AG10803 (cell line): Measurements from ENCODE around the gene NUAK1.

Experiments
- DNase-seq: peaks from one replicate; pipeline ENCODE4 v3.0.0; 2010; ENCODE audit warnings: low read depth
- H3K4me3 ChIP-seq: 2 replicates; pipeline ENCODE4 v1.5.1; 2011; ENCODE audit warnings: mild to moderate bottlenecking, low read length, control low read depth
- TF ChIP-seq, protein P1 (sequence below): conservative IDR thresholded peaks from 2 replicates; pipeline ENCODE4 v1.5.1; 2011; ENCODE audit warnings: mild to moderate bottlenecking, low read length, control low read depth, inconsistent platforms

Gene NUAK1

DNA sequence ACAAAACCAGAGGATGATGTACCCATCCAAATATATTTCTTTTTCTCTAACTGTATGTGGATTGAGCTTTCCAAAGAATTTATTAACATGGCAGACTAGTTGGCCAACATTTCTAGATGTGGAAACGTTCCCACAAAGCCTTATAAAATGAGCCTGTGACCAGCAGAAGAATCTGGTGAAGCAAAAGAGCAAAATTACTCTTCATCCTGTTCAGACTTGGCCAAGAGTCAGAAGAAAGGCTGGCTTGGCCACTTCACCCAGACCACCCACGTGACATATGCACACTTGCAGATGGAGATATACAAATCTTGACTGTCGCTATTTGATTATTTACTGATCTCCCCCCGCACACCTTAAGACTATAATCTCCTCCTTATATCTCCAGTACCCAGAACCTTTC is 96.7 kb downstream of the NUAK1 start:
- TF ChIP-seq, protein P1, sequence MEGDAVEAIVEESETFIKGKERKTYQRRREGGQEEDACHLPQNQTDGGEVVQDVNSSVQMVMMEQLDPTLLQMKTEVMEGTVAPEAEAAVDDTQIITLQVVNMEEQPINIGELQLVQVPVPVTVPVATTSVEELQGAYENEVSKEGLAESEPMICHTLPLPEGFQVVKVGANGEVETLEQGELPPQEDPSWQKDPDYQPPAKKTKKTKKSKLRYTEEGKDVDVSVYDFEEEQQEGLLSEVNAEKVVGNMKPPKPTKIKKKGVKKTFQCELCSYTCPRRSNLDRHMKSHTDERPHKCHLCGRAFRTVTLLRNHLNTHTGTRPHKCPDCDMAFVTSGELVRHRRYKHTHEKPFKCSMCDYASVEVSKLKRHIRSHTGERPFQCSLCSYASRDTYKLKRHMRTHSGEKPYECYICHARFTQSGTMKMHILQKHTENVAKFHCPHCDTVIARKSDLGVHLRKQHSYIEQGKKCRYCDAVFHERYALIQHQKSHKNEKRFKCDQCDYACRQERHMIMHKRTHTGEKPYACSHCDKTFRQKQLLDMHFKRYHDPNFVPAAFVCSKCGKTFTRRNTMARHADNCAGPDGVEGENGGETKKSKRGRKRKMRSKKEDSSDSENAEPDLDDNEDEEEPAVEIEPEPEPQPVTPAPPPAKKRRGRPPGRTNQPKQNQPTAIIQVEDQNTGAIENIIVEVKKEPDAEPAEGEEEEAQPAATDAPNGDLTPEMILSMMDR: no peak
- H3K4me3 ChIP-seq: no peak overlapping the region

DNA sequence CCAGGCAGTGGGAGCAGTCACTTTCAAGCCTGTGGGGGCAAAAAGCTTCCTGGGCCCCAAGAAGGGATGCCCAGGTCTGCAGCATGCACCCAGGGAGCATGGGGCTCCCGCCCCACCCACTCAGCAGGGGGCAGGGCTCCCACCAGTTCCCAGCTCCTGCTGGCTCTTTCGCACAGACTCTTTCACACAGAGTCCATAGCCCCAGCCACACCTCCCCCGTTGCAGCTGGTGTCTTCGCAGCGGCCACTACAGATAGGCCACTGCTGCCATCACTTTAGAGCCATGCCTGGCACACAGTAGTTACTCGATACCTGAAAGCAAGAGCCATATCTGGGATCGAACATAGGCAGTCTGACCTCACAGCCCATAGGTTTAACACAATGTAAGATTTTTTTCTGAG is 98.2 kb downstream of the NUAK1 start:
- TF ChIP-seq, protein P1: no peak
- no peak for DNase-seq
- H3K4me3 ChIP-seq: no peak overlapping the region

More for the DNA sequence above, 96.7 kb downstream of the NUAK1 start:
- peak; percentile 41 for DNase-seq

DNA sequence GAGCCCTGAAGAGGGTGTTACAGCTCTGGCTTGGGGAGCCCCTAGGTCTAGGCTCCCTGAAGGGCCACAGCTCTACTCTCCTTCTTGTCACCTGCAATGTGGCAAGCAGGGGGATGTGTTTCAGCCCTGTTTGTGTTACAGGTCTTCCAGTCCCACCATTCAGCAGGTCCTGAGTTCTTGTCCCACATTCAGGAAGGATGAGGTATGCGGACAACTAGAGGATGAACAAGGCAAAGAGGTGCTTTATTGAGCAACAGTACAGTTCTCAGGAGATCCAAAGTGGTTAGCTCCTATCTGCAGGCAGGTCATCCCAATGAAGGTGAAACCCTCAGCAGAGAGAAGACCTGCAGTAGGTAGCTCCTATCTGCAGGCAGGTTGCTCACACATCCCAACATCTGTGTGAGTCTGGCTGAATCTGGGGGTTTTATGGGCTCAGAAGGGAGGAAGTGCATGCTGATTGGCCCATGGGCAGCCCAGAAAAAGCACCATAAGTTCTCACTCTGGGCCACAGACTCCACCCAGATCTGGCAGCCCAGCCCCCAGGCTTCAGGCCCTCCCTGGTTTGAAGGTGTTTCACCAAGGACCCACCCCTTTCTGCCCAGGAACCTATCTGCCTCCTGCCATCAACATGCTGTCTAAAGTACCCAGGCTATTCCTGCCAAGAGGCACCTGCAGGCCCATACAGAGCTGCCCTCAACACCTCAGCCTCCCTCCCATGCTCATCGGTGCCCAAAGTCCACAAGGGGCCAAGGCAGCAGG is 98.9 kb downstream of the NUAK1 start:
- no peak overlapping the region for H3K4me3 ChIP-seq
- no peak for DNase-seq
- TF ChIP-seq, protein P1: no peak

DNA sequence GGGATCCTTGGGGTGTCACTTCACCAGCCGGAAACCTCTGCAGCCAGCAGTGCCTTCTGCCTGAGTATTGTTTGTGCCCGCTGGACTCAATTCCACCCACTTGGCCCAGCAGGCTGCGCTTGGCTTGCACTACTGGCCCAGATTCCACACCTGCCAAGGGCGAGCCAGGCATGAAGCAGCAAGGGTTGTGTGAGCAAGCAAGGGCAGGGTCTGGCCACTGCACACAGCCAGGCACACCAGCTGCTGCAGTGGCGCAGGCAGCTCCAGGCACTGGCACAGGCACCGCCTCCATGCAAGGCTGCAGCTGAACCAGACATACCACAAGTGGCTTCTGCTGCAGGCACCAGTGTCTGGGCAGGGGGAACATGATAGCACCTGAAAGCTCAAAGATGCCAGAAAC is 99.5 kb downstream of the NUAK1 start:
- no peak overlapping the region for H3K4me3 ChIP-seq
- DNase-seq: no peak
- TF ChIP-seq, protein P1: no peak

DNA sequence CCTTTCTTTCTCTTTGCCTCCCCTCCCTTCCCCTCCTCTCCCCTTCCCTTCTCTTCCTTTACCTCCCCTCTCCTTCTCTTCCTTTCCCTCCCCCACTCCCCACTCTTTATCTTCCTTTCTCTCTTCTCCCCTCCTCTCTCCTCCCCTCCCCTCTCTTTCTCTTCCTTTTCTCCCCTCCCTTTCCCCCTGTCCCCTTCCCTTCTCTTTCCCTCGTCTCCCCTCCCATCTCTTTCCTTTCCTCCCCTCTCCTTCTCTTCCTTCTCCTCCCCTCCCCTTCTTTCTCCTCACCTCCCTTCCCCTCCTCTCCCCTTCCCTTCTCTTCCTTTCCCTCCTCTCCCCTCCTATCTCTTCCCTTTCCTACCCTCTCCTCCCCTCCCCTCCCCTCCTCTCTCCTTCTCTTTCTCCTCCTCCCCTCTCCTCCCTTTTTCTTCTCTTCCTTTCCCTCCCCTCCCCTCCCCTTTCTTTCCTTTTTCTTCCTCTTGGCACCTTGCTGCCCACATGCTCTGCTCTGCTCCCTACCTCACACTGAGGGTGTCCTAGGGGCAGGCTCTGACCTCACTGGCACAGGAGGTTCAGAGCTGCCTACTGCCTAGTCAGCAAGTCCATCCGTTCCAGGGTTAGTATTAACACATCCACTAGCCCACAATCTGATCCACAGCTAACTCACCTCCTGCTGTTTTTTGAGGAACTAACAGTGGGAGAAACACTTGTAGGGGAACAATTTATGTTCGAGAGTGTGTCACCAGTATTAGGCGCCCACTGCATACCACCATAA is 101.0 kb downstream of the NUAK1 start:
- TF ChIP-seq, protein P1: no peak
- DNase-seq: no peak
- H3K4me3 ChIP-seq: no peak overlapping the region

DNA sequence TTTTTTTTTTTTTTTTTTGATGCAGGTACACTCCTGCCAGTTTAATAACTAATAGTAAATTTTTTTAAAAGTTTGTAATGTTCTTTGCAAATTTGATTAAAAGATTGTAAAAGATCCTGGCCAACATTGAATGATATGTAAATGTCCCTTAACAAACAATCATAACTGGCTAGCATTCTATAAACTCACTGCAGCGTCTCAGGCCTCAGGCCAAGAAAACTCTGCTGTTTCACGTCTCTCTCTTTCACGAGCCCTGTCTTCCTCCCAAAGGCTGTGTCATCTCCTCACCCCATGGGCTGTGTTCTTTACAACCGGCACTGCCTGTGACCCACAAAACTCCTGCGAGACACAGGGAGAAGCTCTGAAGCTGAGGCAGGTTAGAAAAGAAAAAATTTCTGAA is 103.3 kb downstream of the NUAK1 start:
- TF ChIP-seq, protein P1: no peak
- DNase-seq: no peak
- H3K4me3 ChIP-seq: no peak overlapping the region

DNA sequence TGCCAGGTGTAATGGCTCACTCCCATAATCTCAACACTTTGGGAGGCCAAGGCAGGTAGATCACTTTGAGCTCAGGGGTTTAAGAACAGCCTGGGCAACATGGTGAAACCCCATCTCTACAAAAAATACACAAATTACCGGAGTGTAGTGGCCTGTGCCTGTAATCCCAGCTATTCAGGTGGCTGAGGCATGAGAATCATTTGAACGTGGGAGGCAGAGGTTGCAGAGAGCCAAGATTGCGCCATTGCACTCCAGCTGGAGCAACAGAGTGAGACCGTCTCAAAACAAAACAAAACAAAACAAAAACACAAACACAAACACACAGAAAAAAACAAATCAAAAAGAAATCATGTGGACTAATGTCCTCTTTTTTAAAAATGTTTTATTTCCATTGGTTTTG is 104.4 kb downstream of the NUAK1 start:
- DNase-seq: no peak
- no peak overlapping the region for H3K4me3 ChIP-seq
- TF ChIP-seq, protein P1: no peak
